Measurements from ENCODE around the gene NCOA1.

The NCOA1 gene

DNA sequence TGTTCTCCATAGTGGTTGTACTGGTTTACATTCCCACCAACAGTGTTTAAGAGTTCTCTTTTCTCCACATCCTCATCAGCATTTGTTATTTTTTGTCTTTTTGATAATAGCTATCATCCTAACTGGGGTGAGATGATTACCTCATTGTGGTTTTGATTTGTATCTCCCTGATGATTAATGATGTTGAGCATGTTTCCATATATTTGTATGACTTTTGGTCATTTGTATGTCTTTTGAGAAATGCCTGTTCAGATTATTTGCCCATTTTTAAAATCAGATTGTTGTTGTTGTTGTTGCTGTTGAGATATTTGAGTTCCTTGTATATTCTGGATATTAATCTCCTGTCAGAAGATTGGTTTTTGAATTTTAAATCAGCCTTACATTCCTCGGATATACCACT lies 147.5 kb downstream of the NCOA1 start:
- no peak overlapping the region for H3K4me3 ChIP-seq (replicated peaks; ENCODE audit: low read depth, low read length)
- TF ChIP-seq, protein P1, sequence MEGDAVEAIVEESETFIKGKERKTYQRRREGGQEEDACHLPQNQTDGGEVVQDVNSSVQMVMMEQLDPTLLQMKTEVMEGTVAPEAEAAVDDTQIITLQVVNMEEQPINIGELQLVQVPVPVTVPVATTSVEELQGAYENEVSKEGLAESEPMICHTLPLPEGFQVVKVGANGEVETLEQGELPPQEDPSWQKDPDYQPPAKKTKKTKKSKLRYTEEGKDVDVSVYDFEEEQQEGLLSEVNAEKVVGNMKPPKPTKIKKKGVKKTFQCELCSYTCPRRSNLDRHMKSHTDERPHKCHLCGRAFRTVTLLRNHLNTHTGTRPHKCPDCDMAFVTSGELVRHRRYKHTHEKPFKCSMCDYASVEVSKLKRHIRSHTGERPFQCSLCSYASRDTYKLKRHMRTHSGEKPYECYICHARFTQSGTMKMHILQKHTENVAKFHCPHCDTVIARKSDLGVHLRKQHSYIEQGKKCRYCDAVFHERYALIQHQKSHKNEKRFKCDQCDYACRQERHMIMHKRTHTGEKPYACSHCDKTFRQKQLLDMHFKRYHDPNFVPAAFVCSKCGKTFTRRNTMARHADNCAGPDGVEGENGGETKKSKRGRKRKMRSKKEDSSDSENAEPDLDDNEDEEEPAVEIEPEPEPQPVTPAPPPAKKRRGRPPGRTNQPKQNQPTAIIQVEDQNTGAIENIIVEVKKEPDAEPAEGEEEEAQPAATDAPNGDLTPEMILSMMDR (IDR thresholded peaks at IDR 0.05; ENCODE audit: low read length, missing control alignments): no peak
- no peak for DNase-seq (ENCODE audit: low read depth)

DNA sequence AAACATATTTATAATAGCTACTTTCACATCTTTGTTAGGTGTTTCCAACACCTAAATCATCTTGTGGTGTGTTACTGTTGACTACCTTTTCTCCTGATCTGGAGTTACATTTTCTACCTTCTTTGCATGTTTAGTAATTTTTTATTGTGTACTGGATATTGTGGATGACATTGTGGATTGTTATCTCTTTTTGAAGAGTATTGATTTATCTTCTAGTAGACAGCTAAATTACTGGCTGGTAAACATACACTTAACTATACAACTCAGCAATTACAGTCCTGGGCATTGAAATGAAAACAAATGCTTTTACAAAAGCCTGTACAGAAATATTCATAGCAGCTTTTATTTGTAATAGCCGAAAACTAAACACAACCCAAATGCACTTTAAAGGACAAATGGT lies 151.3 kb downstream of the NCOA1 start:
- no peak for DNase-seq (ENCODE audit: low read depth)
- TF ChIP-seq, protein P1 (IDR thresholded peaks at IDR 0.05; ENCODE audit: low read length, missing control alignments): no peak
- H3K4me3 ChIP-seq (replicated peaks; ENCODE audit: low read depth, low read length): no peak overlapping the region

DNA sequence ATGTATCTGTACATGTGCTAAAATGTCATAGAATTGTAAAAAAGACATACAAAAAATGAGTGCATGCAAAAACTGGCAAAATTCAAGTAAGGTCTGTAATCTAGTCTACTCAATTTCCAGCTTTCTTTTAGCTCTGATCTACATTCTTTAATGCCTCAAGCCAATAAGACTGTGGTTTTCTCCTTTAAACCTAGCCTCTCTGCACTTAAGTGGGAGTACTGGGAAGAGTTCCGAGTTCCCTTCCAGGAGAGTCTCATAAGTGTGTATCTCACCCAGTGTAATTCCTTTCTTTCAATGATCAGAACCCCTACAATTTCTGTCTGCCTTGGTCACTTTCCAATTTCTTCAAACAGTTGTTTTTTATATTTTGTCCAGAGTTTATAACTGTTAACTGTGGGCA lies 152.0 kb downstream of the NCOA1 start:
- H3K4me3 ChIP-seq (replicated peaks; ENCODE audit: low read depth, low read length): no peak overlapping the region
- DNase-seq (ENCODE audit: low read depth): peak; percentile 13
- TF ChIP-seq, protein P1 (IDR thresholded peaks at IDR 0.05; ENCODE audit: low read length, missing control alignments): no peak

DNA sequence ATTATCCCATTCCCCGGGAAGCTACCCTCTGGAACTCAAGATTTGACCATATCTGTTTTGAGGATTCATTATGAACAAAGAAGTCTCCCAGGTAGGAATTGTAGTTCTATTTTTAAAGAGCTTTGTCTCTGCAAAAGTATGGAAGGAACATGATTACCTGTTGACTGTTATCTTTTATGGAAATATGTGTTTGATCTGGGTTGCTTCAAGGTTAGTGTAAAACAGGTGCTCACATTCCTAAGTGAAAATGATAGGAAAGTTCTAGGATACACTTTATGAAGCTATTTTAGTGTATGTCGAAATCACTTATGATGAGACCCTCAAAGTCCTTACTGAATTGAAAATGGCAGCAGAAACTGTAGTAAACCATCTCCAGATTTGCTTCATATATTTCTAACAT lies 153.0 kb downstream of the NCOA1 start:
- TF ChIP-seq, protein P1 (IDR thresholded peaks at IDR 0.05; ENCODE audit: low read length, missing control alignments): no peak
- no peak overlapping the region for H3K4me3 ChIP-seq (replicated peaks; ENCODE audit: low read depth, low read length)
- no peak for DNase-seq (ENCODE audit: low read depth)

DNA sequence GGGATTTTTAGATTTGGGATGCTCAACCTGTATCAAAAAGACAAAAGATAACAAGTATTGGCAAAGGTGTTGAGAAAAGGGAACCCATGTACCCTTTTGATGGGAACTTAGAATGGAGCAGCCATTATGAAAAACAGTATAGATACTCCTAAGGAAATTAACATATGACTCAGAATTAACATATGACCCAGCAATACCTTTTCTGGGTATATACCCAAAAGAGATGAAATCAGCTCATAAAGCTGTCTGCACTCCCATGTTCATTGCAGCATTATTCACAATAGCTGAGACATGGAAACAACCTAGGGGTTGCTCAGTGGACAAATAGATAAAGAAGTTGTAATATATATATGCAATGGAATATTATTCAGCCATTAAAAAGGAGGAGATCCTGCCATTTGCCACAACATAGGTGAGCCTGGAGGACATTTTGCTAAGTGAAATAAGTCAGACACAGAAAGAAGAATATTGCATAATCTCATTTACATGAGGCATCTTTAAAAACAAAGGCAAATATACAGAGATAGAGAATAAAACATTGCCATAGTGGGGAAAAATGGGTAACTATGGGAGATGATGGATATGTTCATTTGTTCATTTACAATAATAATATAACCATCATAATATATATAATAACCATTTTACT lies 160.1 kb downstream of the NCOA1 start:
- TF ChIP-seq, protein P1 (IDR thresholded peaks at IDR 0.05; ENCODE audit: low read length, missing control alignments): no peak
- H3K4me3 ChIP-seq (replicated peaks; ENCODE audit: low read depth, low read length): no peak overlapping the region
- DNase-seq (ENCODE audit: low read depth): no peak

DNA sequence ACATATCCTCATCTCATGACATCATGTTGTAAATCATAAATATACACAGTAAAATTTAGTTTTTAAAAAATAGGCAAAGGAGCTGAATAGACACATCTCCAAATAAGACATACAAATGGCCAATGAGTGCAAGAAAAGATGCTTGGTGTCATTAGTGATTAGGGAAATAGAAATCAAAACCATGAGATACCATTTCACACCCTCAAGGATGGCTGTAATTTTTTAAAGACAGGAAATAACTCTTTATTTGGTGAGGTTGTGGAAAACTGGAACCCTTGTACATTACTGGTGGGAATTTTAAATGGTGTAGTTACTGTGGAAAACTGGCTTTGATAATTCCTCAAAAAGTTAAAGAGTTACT lies 160.6 kb downstream of the NCOA1 start:
- no peak for DNase-seq (ENCODE audit: low read depth)
- TF ChIP-seq, protein P1 (IDR thresholded peaks at IDR 0.05; ENCODE audit: low read length, missing control alignments): no peak

More for the DNA sequence above, 160.6 kb downstream of the NCOA1 start:
- H3K4me3 ChIP-seq (replicated peaks; ENCODE audit: low read depth, low read length): no peak overlapping the region
